Body of pancreas (tissue), 4 donors: Measurements from ENCODE around the gene ATP11A.

ENCODE experiments used
- CTCF ChIP-seq, 7 experiments: fragments of 450-650 bp in 4 of 7; fragments of 200-600 bp in 3 of 7; sonication (generic) in 3 of 7; IDR thresholded peaks; one replicate each; pipeline ENCODE4 v1.5.1; 2016 to 2019; ENCODE audit warnings: antibody characterized with exemption in 7 of 7
- POLR2A ChIP-seq, 3 donors: fragments of 450-650 bp; IDR thresholded peaks; one replicate each; pipeline ENCODE4 v1.6.1; 2016; ENCODE audit warnings: antibody characterized with exemption in 3 of 3, mild to moderate bottlenecking in 2 of 3

- TF ChIP-seq CTCF (IDR thresholded peaks at IDR 0.05) (no peak), POLR2A (IDR thresholded peaks at IDR 0.05) (no peak)
Measured at GRCh38 chr13:112924365-112924764, 234.5 kb downstream of the ATP11A start.
